Measurements from ENCODE around the gene KDM5A.
"Not testable (repeated sequence)": the region's sequence is repeated elsewhere in the genome, so short reads cannot be mapped to it uniquely, and the experiment has no call there.

KDM5A gene

DNA sequence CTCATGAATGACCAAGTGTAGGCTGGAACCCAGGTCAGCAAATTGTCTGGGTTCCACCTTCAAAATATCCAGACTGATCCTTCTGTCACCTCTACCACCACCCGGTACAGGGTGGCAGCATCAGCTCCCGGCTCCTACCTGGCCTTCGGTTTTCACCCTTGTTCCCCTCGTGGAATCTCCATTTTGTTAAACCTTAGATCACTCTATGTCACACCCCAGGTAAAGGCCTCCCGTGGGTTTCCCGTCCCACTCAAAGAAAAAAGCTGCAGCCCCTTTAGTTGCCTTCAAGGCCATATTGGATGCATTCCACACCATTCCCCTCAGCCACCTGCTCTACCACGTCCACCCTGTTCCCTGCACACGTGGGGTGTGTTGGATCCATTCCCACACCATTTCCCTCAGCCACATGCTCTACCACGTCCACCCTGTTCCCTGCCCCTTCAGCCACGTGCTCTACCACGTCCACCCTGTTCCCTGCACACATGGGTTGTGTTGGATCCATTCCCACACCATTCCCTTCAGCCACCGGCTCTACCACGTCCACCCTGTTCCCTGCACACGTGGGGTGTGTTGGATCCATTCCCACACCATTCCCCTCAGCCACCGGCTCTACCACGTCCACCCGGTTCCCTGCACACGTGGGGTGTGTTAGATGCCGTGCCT is 150.3 kb downstream of the KDM5A start:
- ChIA-PET CTCF (interaction anchor here (1.2 kb wide), 1 partner anchor 16 kb away, joined by 3 read pairs; no protein-coding TSS in a partner anchor), POLR2A (no interaction called here)
- no peak for DNase-seq (ENCODE audit: extremely low spot score)
- TF ChIP-seq, protein P1, sequence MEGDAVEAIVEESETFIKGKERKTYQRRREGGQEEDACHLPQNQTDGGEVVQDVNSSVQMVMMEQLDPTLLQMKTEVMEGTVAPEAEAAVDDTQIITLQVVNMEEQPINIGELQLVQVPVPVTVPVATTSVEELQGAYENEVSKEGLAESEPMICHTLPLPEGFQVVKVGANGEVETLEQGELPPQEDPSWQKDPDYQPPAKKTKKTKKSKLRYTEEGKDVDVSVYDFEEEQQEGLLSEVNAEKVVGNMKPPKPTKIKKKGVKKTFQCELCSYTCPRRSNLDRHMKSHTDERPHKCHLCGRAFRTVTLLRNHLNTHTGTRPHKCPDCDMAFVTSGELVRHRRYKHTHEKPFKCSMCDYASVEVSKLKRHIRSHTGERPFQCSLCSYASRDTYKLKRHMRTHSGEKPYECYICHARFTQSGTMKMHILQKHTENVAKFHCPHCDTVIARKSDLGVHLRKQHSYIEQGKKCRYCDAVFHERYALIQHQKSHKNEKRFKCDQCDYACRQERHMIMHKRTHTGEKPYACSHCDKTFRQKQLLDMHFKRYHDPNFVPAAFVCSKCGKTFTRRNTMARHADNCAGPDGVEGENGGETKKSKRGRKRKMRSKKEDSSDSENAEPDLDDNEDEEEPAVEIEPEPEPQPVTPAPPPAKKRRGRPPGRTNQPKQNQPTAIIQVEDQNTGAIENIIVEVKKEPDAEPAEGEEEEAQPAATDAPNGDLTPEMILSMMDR (IDR thresholded peaks at IDR 0.05; ENCODE audit: control extremely low read depth, extremely low read depth, low read depth, missing control alignments) = no peak

DNA sequence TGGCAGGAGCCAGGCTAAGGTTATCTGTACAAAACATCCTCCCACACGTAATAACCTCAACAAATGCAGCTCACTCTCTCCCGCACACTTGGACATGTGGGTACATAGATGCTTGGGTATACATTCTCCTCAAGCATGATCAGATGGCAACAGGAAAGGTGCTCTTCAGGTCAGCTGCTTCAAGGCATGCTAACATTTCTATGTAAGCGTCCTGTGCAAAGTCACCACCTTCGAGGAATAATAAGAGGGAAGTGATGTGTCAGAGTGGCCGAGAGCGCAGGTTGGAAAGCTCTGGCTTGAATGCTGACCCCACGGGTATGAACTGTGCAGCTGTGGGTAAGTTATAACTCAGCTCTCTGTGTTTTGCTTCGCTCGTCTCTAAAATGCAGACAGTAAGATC is 151.0 kb downstream of the KDM5A start:
- ChIA-PET CTCF (interaction anchor here (1.2 kb wide), 1 partner anchor 16 kb away, joined by 3 read pairs; no protein-coding TSS in a partner anchor), POLR2A (no interaction called here)
- TF ChIP-seq, protein P1 (IDR thresholded peaks at IDR 0.05; ENCODE audit: control extremely low read depth, extremely low read depth, low read depth, missing control alignments) = no peak
- no peak for DNase-seq (ENCODE audit: extremely low spot score)

DNA sequence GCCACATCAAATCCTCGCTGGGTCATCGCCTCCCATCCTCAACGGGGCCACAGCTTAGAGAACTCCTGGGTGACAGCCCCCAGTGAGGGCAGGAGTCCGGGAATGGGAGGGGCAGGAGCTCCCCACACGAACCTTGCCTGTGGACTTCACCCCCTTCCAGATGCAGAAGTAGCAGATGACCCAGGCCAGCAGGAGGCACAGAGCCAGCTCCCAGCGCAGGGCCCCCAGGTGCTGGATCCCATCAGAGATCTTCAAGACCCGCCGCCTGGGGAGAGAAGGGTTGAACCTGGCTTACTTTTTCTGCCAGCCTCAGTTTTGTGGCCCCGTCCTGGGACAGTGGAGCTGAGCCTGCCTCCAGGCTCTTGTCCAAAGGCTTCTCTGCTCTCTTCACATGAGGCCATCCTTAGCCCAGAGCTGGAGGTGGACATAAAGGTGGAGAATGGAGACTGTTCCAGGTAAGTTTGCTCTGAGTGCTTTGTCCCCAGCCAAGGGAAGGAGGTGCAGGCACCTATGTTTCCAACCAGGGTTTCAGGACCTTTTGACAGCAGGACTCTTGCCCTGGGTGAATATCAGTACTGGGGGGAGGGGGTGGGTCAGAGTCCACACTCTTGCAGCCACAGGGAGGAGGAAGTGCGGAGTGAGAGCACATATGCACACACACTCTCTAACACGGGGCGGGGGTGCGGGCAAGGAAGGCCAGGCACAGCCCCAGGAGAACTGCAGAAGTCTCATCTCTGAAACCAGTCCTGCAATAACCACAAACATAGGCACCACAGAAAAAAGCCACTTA is 151.9 kb downstream of the KDM5A start:
- ChIA-PET POLR2A (no interaction called here), CTCF (interaction anchor here (1.2 kb wide), 1 partner anchor 15 kb away, joined by 3 read pairs; no protein-coding TSS in a partner anchor)
- DNase-seq (ENCODE audit: extremely low spot score) = no peak
- TF ChIP-seq, protein P1 (IDR thresholded peaks at IDR 0.05; ENCODE audit: control extremely low read depth, extremely low read depth, low read depth, missing control alignments) = no peak

DNA sequence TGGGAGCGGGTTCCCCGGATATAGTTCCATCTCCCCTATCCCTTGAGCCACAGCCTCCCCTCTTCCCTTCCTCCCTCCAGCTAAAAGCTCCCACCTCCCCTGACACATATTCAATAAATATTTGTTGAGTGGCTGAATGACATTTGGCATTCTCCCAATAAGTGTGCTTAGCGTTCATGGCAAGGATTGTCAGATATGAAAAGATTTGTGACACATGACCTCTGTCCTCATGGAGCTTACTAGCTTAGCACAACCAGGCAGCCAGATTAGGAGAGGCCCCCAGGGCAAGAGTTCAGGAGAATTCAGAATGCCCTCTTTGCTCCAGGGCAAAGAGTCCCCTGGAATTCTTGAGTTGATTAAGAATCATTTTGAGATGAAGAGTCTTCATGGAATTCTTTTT is 152.7 kb downstream of the KDM5A start:
- TF ChIP-seq, protein P1 (IDR thresholded peaks at IDR 0.05; ENCODE audit: control extremely low read depth, extremely low read depth, low read depth, missing control alignments) = no peak
- DNase-seq (ENCODE audit: extremely low spot score) = no peak
- CTCF ChIA-PET = no interaction called here
- POLR2A ChIA-PET = no interaction called here

DNA sequence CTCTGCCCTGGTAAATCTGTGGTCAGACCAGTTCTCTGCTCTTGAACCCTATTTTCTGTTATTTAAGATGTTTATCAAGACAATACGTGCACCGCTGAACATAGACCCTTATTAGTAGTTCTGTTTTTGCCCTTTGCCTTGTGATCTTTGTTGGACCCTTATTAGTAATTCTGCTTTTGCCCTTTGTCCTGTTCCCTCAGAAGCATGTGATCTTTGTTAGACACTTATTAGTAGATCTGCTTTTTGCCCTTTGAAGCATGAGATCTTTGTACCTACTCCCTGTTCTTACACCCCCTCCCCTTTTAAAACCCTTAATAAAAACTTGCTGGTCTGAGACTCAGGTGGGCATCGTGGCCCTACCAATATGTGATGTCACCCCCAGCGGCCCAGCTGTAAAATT is 153.2 kb downstream of the KDM5A start:
- POLR2A ChIA-PET; DNase-seq (ENCODE audit: extremely low spot score); CTCF ChIA-PET: not testable (repeated sequence)

DNA sequence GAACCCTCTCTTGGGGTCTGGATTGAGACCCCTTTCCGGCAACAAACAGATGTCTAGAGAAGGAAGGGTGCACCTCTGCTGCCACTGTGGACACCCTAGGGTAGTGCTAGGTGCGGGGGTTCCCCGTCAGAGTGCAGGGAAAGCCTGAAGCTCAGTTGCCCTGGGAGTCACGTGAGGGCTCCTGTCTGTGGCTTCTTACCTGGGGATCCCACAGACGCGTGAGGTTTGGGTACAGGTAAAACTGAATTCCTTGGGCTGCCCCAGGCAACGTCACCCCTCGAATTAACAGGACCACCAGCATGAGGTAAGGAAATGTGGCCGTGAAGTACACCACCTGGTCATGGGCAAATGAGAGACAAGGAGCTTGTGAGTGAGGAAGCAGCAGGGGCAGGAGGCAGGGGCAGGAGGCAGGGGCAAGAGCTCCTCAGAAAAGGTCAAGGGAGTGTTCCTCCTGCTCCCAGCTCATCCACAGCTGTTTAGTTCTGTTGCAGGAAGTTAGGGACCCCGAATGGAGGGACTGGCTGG is 154.2 kb downstream of the KDM5A start:
- POLR2A ChIA-PET = no interaction called here
- TF ChIP-seq, protein P1 (IDR thresholded peaks at IDR 0.05; ENCODE audit: control extremely low read depth, extremely low read depth, low read depth, missing control alignments) = no peak
- CTCF ChIA-PET = no interaction called here
- no peak for DNase-seq (ENCODE audit: extremely low spot score)

DNA sequence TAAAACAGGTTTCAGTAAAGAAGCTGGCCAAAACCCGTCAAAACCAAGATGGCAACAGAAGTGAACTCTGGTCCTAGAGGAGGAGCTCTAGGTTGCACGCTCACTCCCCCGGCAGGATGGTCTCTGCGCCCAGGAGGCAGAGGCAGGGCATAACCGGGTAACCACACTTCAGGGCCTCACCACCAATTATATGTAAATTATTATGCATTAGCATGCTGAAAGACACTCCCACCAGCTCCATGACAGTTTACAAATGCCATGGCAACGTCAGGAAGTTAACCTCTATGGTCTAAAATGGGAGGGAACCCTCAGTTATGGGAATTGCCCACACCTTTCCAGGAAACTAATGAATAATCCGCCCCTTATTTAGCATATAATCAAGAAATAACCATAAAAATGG is 155.1 kb downstream of the KDM5A start:
- ChIA-PET CTCF (interaction anchor here (0.9 to 4.9 kb wide), 2 partner anchors 11 to 15 kb away, joined by 3 to 24 read pairs; no protein-coding TSS in a partner anchor), POLR2A (no interaction called here)
- TF ChIP-seq, protein P1 (IDR thresholded peaks at IDR 0.05; ENCODE audit: control extremely low read depth, extremely low read depth, low read depth, missing control alignments) = no peak
- no peak for DNase-seq (ENCODE audit: extremely low spot score)
